HCT116 (cell line): ENCODE measurements around the gene MYADM. TPM values are rescaled to one million over a fixed set of nuclear protein-coding genes. Genes with fewer than 3 reads are reported as not detected.

Source experiments
- ATAC-seq: fragments of 200-7000 bp; cut with Tn5 transposase; 2 replicates; pipeline ENCODE4 v1.9.1; 2020; ENCODE audit warnings: mild to moderate bottlenecking, moderate library complexity
- BruUV-seq: library from RNA; stranded (reverse); fragments of 400-500 nt; replicated peaks from 2 replicates; lab custom pipeline; 2021; lab: Mats Ljungman, UMichigan
- CTCF ChIA-PET: fragments of 300-600 bp; sonication (Branson Sonifier 250); formaldehyde crosslinking; loops from one replicate; lab custom pipeline; 2021; ENCODE audit warnings: antibody characterized with exemption; lab: Charles Lee
- POLR2A ChIA-PET: fragments of 300-600, 350-600 bp; sonication (Branson Sonifier 250); formaldehyde crosslinking; loops from one replicate; lab custom pipeline; 2021; ENCODE audit warnings: antibody characterized with exemption; lab: Charles Lee
- RAD21 ChIA-PET, 2 experiments: fragments of 300-600 bp; sonication (Branson Sonifier 250); formaldehyde crosslinking; loops; one replicate each; lab custom pipeline; 2023; ENCODE audit warnings: low total read pairs in 2 of 2; ENCODE audit not compliant: uncharacterized antibody in 2 of 2, unreplicated experiment in 2 of 2, low non-redundant PET in 1 of 2; lab: Charles Lee
- DNase-seq: peaks from one replicate; pipeline ENCODE4 v3.0.0-alpha.2; 2010; ENCODE audit warnings: low read depth, low spot score
- H2AFZ ChIP-seq: fragments of 200-600 bp; shearing (Covaris generic), sonication (generic); 2 replicates; pipeline ENCODE4 v1.6.1; 2017; ENCODE audit warnings: low read depth, mixed run types, mixed read lengths, antibody characterized with exemption, low read length; ENCODE audit not compliant: poor library complexity, severe bottlenecking
- H3K27ac ChIP-seq: 2 replicates; pipeline ENCODE4 v1.5.1; 2012; ENCODE audit warnings: low read depth, low read length
- H3K27me3 ChIP-seq: fragments of 200-600 bp; sonication (generic); 2 replicates; pipeline ENCODE4 v1.6.1; 2016; ENCODE audit warnings: mixed run types, low read length, mixed read lengths; ENCODE audit not compliant: insufficient read depth
- H3K36me3 ChIP-seq, 2 experiments: fragments of 200-500 bp in 1 of 2; fragments of 200-600 bp in 1 of 2; sonication (Bioruptor generic) in 1 of 2; sonication (generic) in 1 of 2; 2 replicates each; pipeline versions ENCODE4 v1.5.1 to v1.6.1; 2014 to 2016; ENCODE audit warnings: low read length in 2 of 2, inconsistent platforms in 1 of 2, mixed read lengths in 1 of 2, mixed run types in 1 of 2; ENCODE audit not compliant: insufficient read depth in 2 of 2, control insufficient read depth in 1 of 2
- H3K4me1 ChIP-seq, 2 experiments: fragments of 200-600 bp in 1 of 2; sonication (generic) in 1 of 2; 2 replicates each; pipeline versions ENCODE4 v1.5.1 to v1.6.1; 2012 to 2017; ENCODE audit warnings: low read length in 2 of 2, inconsistent platforms in 1 of 2, mild to moderate bottlenecking in 1 of 2, mixed read lengths in 1 of 2, mixed run types in 1 of 2, moderate library complexity in 1 of 2; ENCODE audit not compliant: insufficient read depth in 2 of 2, control insufficient read depth in 1 of 2
- H3K4me2 ChIP-seq: fragments of 200-600 bp; sonication (generic); 2 replicates; pipeline ENCODE4 v1.6.1; 2017; ENCODE audit warnings: mixed run types, low read length, mixed read lengths
- H3K4me3 ChIP-seq, 2 experiments: fragments of 200-600 bp in 1 of 2; sonication (generic) in 1 of 2; replicated peaks in 1 of 2; 2 replicates each; pipeline ENCODE4 v1.5.1; 2011 to 2016; ENCODE audit warnings: low read length in 2 of 2, control low read depth in 1 of 2, low read depth in 1 of 2, mild to moderate bottlenecking in 1 of 2, mixed read lengths in 1 of 2, mixed run types in 1 of 2
- H3K79me2 ChIP-seq: fragments of 200-600 bp; sonication (generic); 2 replicates; pipeline ENCODE4 v1.6.1; 2017; ENCODE audit warnings: mild to moderate bottlenecking, mixed run types, low read length, moderate library complexity, mixed read lengths; ENCODE audit not compliant: insufficient read depth
- H3K9ac ChIP-seq: fragments of 200-600 bp; sonication (generic); 2 replicates; pipeline ENCODE4 v1.6.1; 2016; ENCODE audit warnings: low read length, mixed read lengths
- H3K9me2 ChIP-seq: fragments of 200-600 bp; sonication (generic), shearing (Covaris generic); 2 replicates; pipeline ENCODE4 v1.6.1; 2017; ENCODE audit warnings: mixed run types, mild to moderate bottlenecking, moderate library complexity; ENCODE audit not compliant: insufficient read depth
- H3K9me3 ChIP-seq, 2 experiments: fragments of 200-500 bp in 1 of 2; fragments of 200-600 bp in 1 of 2; sonication (Bioruptor generic) in 1 of 2; sonication (generic) in 1 of 2; 2 replicates each; pipeline ENCODE4 v1.6.1; 2014 to 2017; ENCODE audit warnings: low read length in 2 of 2, mixed read lengths in 2 of 2, inconsistent platforms in 1 of 2, low read depth in 1 of 2, mild to moderate bottlenecking in 1 of 2, mixed run types in 1 of 2, moderate library complexity in 1 of 2; ENCODE audit not compliant: control insufficient read depth in 1 of 2, insufficient read depth in 1 of 2
- H4K20me1 ChIP-seq: fragments of 200-600 bp; sonication (generic), shearing (Covaris generic); 2 replicates; pipeline ENCODE4 v1.6.1; 2017; ENCODE audit warnings: mixed run types, mild to moderate bottlenecking, moderate library complexity; ENCODE audit not compliant: insufficient read depth
- EGR1 ChIP-seq: IDR thresholded peaks from 2 replicates; pipeline ENCODE4 v1.6.1; 2012; ENCODE audit warnings: low read depth
- EZH2 ChIP-seq: fragments of 200-600 bp; sonication (generic); IDR thresholded peaks from 2 replicates; pipeline ENCODE4 v1.6.1; 2017; ENCODE audit warnings: antibody characterized with exemption, mixed run types
- MAX ChIP-seq: IDR thresholded peaks from 2 replicates; pipeline ENCODE4 v1.6.1; 2012
- POLR2AphosphoS5 ChIP-seq: IDR thresholded peaks from 2 replicates; pipeline ENCODE4 v1.6.1; 2011; ENCODE audit warnings: mild to moderate bottlenecking, low read depth, low read length, moderate library complexity
- SIN3A ChIP-seq: IDR thresholded peaks from 2 replicates; pipeline ENCODE4 v1.6.1; 2012; ENCODE audit warnings: low read depth
- TCF7L2 ChIP-seq: IDR thresholded peaks from 2 replicates; pipeline ENCODE4 v1.7.0; 2011; ENCODE audit warnings: borderline replicate concordance, inconsistent platforms; ENCODE audit not compliant: insufficient read depth, insufficient read length; ENCODE audit errors: extremely low read depth
- YY1 ChIP-seq: IDR thresholded peaks from 2 replicates; pipeline ENCODE4 v1.6.1; 2011; ENCODE audit warnings: low read length, low read depth, moderate library complexity, mild to moderate bottlenecking; ENCODE audit not compliant: insufficient replicate concordance; ENCODE audit errors: extremely low read depth
- ZBTB33 ChIP-seq: IDR thresholded peaks from 2 replicates; pipeline ENCODE4 v1.6.1; 2011; ENCODE audit warnings: mild to moderate bottlenecking, low read length, moderate library complexity; ENCODE audit not compliant: insufficient replicate concordance; ENCODE audit errors: extremely low read depth
- ZFX ChIP-seq: fragments of 450-650 bp; IDR thresholded peaks from 2 replicates; pipeline ENCODE4 v1.6.1; 2017
- ZNF274 ChIP-seq: fragments of 200-500 bp; sonication (Bioruptor generic); IDR thresholded peaks from 2 replicates; pipeline ENCODE4 v1.6.1; 2014; ENCODE audit warnings: mild to moderate bottlenecking, low read depth, low read length, inconsistent platforms
- intact Hi-C: fragments of 100-400 bp; cut with micrococcal nuclease; formaldehyde crosslinking; loops from 2 replicates; pipeline ENCODE4 v1.10.0; 2022
- total RNA-seq: library from RNA; stranded (reverse); gene quantifications from one replicate; pipeline ENCODE4 v1.2.1, GENCODE V29; 2021; ENCODE audit not compliant: unreplicated experiment

The MYADM gene
- total RNA-seq, 1 experiment from 2014 or later = 79.6 TPM

- TF ChIP-seq ZBTB33 = no peak
- peak; percentile 18 for TF ChIP-seq TCF7L2
- TF ChIP-seq MAX = peak; percentile 30; the same call in 1 of the 2 replicates
- no peak for TF ChIP-seq EGR1
- TF ChIP-seq SIN3A = peak; percentile 63
- TF ChIP-seq POLR2AphosphoS5 = peak; percentile 71
- TF ChIP-seq EZH2 = no peak
- TF ChIP-seq ZFX = peak; percentile 45
- no peak for TF ChIP-seq ZNF274
- peak; percentile 51 for TF ChIP-seq YY1
- intact Hi-C loops = loop anchor here (5.0 kb wide), 1 partner anchor 116 kb away; no protein-coding TSS in a partner anchor
- RAD21 ChIA-PET = interaction anchor here in 1 of 2 experiments (1.0 kb wide), 1 partner anchor 57 kb away, joined by 3 read pairs; no protein-coding TSS in a partner anchor
Measured at GRCh38 chr19:53865918-53866864, 1.5 kb upstream of the MYADM start.

More at GRCh38 chr19:53865918-53866864, 1.5 kb upstream of the MYADM start:
- Histone ChIP-seq H3K27me3 (no peaks in the 10 kb centered on the region), H3K9ac (peak overlapping the region; percentile 95), H3K36me3 (peaks cover 2 to 5% of the 10 kb centered on the region in 2 experiments; a peak in 2 of 4 replicates), H3K9me2 (no peaks in the 10 kb centered on the region), H3K27ac (peak overlapping the region; percentile 77), H2AFZ (no peak overlapping the region), H3K79me2 (peaks cover 26% of the 10 kb centered on the region), H3K4me2 (peak overlapping the region; percentile 99), H4K20me1 (no peaks in the 10 kb centered on the region), H3K4me1 (peaks cover 18 to 47% of the 10 kb centered on the region in 2 experiments), H3K4me3 (peak overlapping the region; percentile 75 to 78), H3K9me3 (no peaks in the 10 kb centered on the region)
- ChIA-PET CTCF (interaction anchor here (0.6 to 3.8 kb wide), 6 partner anchors 22 to 158 kb away, joined by 3 to 21 read pairs (median 3); no protein-coding TSS in a partner anchor), POLR2A (interaction anchor here (0.9 to 3.1 kb wide), 6 partner anchors 10 to 271 kb away, joined by 3 to 17 read pairs (median 4); partner anchors contain the start of gene CNOT3)
- ATAC-seq = peak; percentile 58
- no TSS peak for BruUV-seq
- peak; percentile 60 for DNase-seq
